K562 (cell line): ENCODE results near the gene ARHGEF33. TPM values are rescaled to one million over a fixed set of nuclear protein-coding genes. Genes with fewer than 3 reads are reported as not detected.

ENCODE experiments used
- ATAC-seq: fragments of 200-7000 bp; cut with Tn5 transposase; 3 replicates; pipeline ENCODE4 v1.9.1; 2020; ENCODE audit warnings: moderate library complexity
- BruUV-seq: library from RNA; stranded (reverse); fragments of 400-500 nt; replicated peaks from 2 replicates; lab custom pipeline; 2021; lab: Mats Ljungman, UMichigan
- CTCF ChIA-PET: fragments of 300-600 bp; formaldehyde crosslinking; extraction: SDS; loops from one replicate; lab custom pipeline; 2021; ENCODE audit warnings: low intra/inter-chr PET ratio; lab: Yijun Ruan, JAX
- POLR2A ChIA-PET: fragments of 300-600, 350-650 bp; sonication (Branson Sonifier 250); formaldehyde crosslinking; extraction: SDS; loops from one replicate; lab custom pipeline; 2021; ENCODE audit warnings: antibody characterized with exemption, inconsistent platforms; lab: Yijun Ruan, JAX
- DNase-seq, 4 experiments: peaks; one replicate each; pipeline versions ENCODE4 v3.0.0 to v3.0.0-alpha.2; 2011 to 2018; ENCODE audit warnings: low spot score in 3 of 4, mixed read lengths in 3 of 4; ENCODE audit errors: extremely low read depth in 1 of 4
- FAIRE-seq: peaks from 2 replicates; lab custom pipeline; 2011; peaks lifted over from hg19 to GRCh38; lab: Jason Lieb, UNC
- H2AFZ ChIP-seq: 2 replicates; pipeline ENCODE4 v1.6.0; 2011; ENCODE audit warnings: low read depth, low read length, control low read depth, inconsistent platforms
- H3K27ac ChIP-seq: fragments of 200-600 bp; 3 replicates; pipeline ENCODE4 v1.8.0; 2011; ENCODE audit warnings: low read depth, mild to moderate bottlenecking, control low read depth, inconsistent platforms, low read length, moderate library complexity, mixed read lengths; ENCODE audit errors: extremely low read depth
- H3K27me3 ChIP-seq, 2 experiments: fragments of 300-600 bp in 1 of 2; 2 replicates in 1 of 2; 3 replicates in 1 of 2; pipeline versions ENCODE4 v1.6.0 to v1.8.0; 2011; ENCODE audit warnings: inconsistent platforms in 2 of 2, low read length in 2 of 2, mild to moderate bottlenecking in 1 of 2, mixed read lengths in 1 of 2, moderate library complexity in 1 of 2; ENCODE audit not compliant: control insufficient read depth in 2 of 2, insufficient read depth in 2 of 2
- H3K36me3 ChIP-seq: fragments of 300-600 bp; 3 replicates; pipeline ENCODE4 v1.8.0; 2011; ENCODE audit warnings: mild to moderate bottlenecking, low read length, inconsistent platforms; ENCODE audit not compliant: control insufficient read depth, insufficient read depth
- H3K4me1 ChIP-seq, 2 experiments: fragments of 200-600 bp in 1 of 2; replicated peaks in 1 of 2; 2 replicates in 1 of 2; 3 replicates in 1 of 2; pipeline versions ENCODE4 v1.5.1 to v1.8.0; 2011; ENCODE audit warnings: inconsistent platforms in 2 of 2, low read length in 2 of 2, mild to moderate bottlenecking in 1 of 2, mixed read lengths in 1 of 2, moderate library complexity in 1 of 2; ENCODE audit not compliant: control insufficient read depth in 2 of 2, insufficient read depth in 2 of 2
- H3K4me2 ChIP-seq: 2 replicates; pipeline ENCODE4 v1.6.1; 2011; ENCODE audit warnings: low read length, control low read depth, inconsistent platforms, mixed read lengths; ENCODE audit not compliant: insufficient read depth
- H3K4me3 ChIP-seq: fragments of 200-600 bp; sonication (generic), shearing (Covaris generic); 2 replicates; pipeline ENCODE4 v1.5.1; 2016; ENCODE audit warnings: control low read depth, inconsistent platforms
- H3K79me2 ChIP-seq: fragments of 200-600 bp; 3 replicates; pipeline ENCODE4 v1.8.0; 2011; ENCODE audit warnings: low read length, inconsistent platforms; ENCODE audit not compliant: control insufficient read depth, insufficient read depth
- H3K9ac ChIP-seq, 2 experiments: 2 replicates each; pipeline versions ENCODE4 v1.6.0 to v1.6.1; 2011; ENCODE audit warnings: low read depth in 2 of 2, low read length in 2 of 2, control low read depth in 1 of 2, inconsistent platforms in 1 of 2, mild to moderate bottlenecking in 1 of 2, mixed read lengths in 1 of 2; ENCODE audit not compliant: insufficient read depth in 1 of 2
- H3K9me1 ChIP-seq: one replicate; pipeline ENCODE4 v1.6.0; 2011; ENCODE audit warnings: inconsistent platforms, mild to moderate bottlenecking, low read length, moderate library complexity; ENCODE audit not compliant: control insufficient read depth, insufficient read depth
- H3K9me3 ChIP-seq: replicated peaks from 2 replicates; pipeline ENCODE4 v1.5.1; 2011; ENCODE audit warnings: low read depth, low read length, inconsistent platforms; ENCODE audit not compliant: control insufficient read depth, insufficient read depth
- H4K20me1 ChIP-seq: replicated peaks from 2 replicates; pipeline ENCODE4 v1.6.1; 2011; ENCODE audit warnings: low read length, inconsistent platforms, mixed read lengths; ENCODE audit not compliant: control insufficient read depth, insufficient read depth
- ARID1B ChIP-seq: fragments of 450-650 bp; IDR thresholded peaks from 2 replicates; pipeline ENCODE4 v1.6.1; 2016; ENCODE audit warnings: antibody characterized with exemption, mild to moderate bottlenecking, inconsistent platforms
- CBFA2T2 ChIP-seq: fragments of 450-650 bp; conservative IDR thresholded peaks from 2 replicates; pipeline ENCODE4 v1.6.1; 2017; ENCODE audit warnings: mild to moderate bottlenecking
- CBFA2T3 ChIP-seq: fragments of 450-650 bp; IDR thresholded peaks from 2 replicates; pipeline ENCODE4 v1.6.1; 2017
- CXXC5 ChIP-seq: fragments of 250-450 bp; sonication (Bioruptor Pico); IDR thresholded peaks from 2 replicates; pipeline ENCODE4 v1.8.0; 2022; ENCODE audit warnings: inconsistent platforms, mild to moderate bottlenecking, moderate library complexity
- ELF4 ChIP-seq: fragments of 450-650 bp; formaldehyde crosslinking; IDR thresholded peaks from 2 replicates; pipeline ENCODE4 v1.4.0; 2022; ENCODE audit warnings: missing genetic modification characterization
- KLF16 ChIP-seq: IDR thresholded peaks from 2 replicates; pipeline ENCODE4 v1.6.1; 2016; ENCODE audit warnings: antibody characterized with exemption
- MTA2 ChIP-seq: fragments of 450-650 bp; IDR thresholded peaks from 2 replicates; pipeline ENCODE4 v1.6.1; 2016; ENCODE audit warnings: low read depth
- NCOR1 ChIP-seq: fragments of 450-650 bp; IDR thresholded peaks from 2 replicates; pipeline ENCODE4 v1.6.1; 2016; ENCODE audit warnings: mild to moderate bottlenecking, moderate library complexity
- NFIC ChIP-seq: fragments of 450-650 bp; IDR thresholded peaks from 2 replicates; pipeline ENCODE4 v1.6.1; 2017; ENCODE audit warnings: mild to moderate bottlenecking, inconsistent platforms
- PML ChIP-seq: IDR thresholded peaks from 2 replicates; pipeline ENCODE4 v1.6.1; 2012; ENCODE audit warnings: low read length, inconsistent platforms
- POLR2AphosphoS5 ChIP-seq: IDR thresholded peaks from 2 replicates; pipeline ENCODE4 v1.6.1; 2011; ENCODE audit warnings: mild to moderate bottlenecking, low read depth, low read length, moderate library complexity; ENCODE audit not compliant: control insufficient read depth, insufficient read depth
- SAFB ChIP-seq: fragments of 200-400 bp; formaldehyde crosslinking; IDR thresholded peaks from 2 replicates; pipeline ENCODE4 v1.6.1; 2017; ENCODE audit warnings: low read depth, low read length, borderline replicate concordance
- SMAD4 ChIP-seq: fragments of 250-450 bp; sonication (Bioruptor Pico); conservative IDR thresholded peaks from 2 replicates; pipeline ENCODE4 v1.8.0; 2021; ENCODE audit warnings: inconsistent platforms, mild to moderate bottlenecking, moderate library complexity
- SNIP1 ChIP-seq: fragments of 450-650 bp; IDR thresholded peaks from 2 replicates; pipeline ENCODE4 v1.7.1; 2017; ENCODE audit warnings: low read depth, mild to moderate bottlenecking
- SOX6 ChIP-seq: fragments of 450-650 bp; IDR thresholded peaks from 2 replicates; pipeline ENCODE4 v1.6.1; 2014; ENCODE audit warnings: mild to moderate bottlenecking
- STAT5A ChIP-seq: IDR thresholded peaks from 2 replicates; pipeline ENCODE4 v1.6.1; 2012; ENCODE audit warnings: low read length, inconsistent platforms, borderline replicate concordance
- TAL1 ChIP-seq: fragments of 450-650 bp; IDR thresholded peaks from 2 replicates; pipeline ENCODE4 v1.6.1; 2016; ENCODE audit warnings: mild to moderate bottlenecking
- TCF3 ChIP-seq: sonication (generic); formaldehyde crosslinking; IDR thresholded peaks from 2 replicates; pipeline ENCODE4 v1.4.0; 2020; ENCODE audit warnings: mild to moderate bottlenecking, missing genetic modification reagents
- TEAD4 ChIP-seq, 2 experiments: sonication (generic) in 1 of 2; formaldehyde crosslinking in 1 of 2; IDR thresholded peaks; 2 replicates each; pipeline versions ENCODE4 v1.6.1 to v1.8.0; 2012 to 2022; ENCODE audit warnings: borderline replicate concordance in 1 of 2, inconsistent platforms in 1 of 2, low read length in 1 of 2, mild to moderate bottlenecking in 1 of 2, missing genetic modification reagents in 1 of 2
- TFAP4 ChIP-seq: sonication (generic); formaldehyde crosslinking; IDR thresholded peaks from 2 replicates; pipeline ENCODE4 v1.8.0; 2022; ENCODE audit warnings: missing genetic modification reagents, mild to moderate bottlenecking, moderate library complexity, borderline replicate concordance
- TRIM24 ChIP-seq, 2 experiments: fragments of 450-650 bp; IDR thresholded peaks; 2 replicates each; pipeline ENCODE4 v1.6.1; 2016
- ZFX ChIP-seq: sonication (generic); formaldehyde crosslinking; IDR thresholded peaks from 2 replicates; pipeline ENCODE4 v1.8.0; 2022; ENCODE audit warnings: mild to moderate bottlenecking, missing genetic modification reagents, moderate library complexity
- ZNF174 ChIP-seq: fragments of 250-450 bp; sonication (Bioruptor Pico); IDR thresholded peaks from 2 replicates; pipeline ENCODE4 v1.4.0; 2020; ENCODE audit warnings: mild to moderate bottlenecking
- ZNF23 ChIP-seq: fragments of 250-450 bp; sonication (Bioruptor Pico); IDR thresholded peaks from 2 replicates; pipeline ENCODE4 v1.4.0; 2020; ENCODE audit warnings: mild to moderate bottlenecking
- WGBS: fragments of 100-300 bp; shearing (Covaris generic); methylation state at CpG from one replicate; pipeline ENCODE4 v1.1.6; 2016; ENCODE audit warnings: low coverage, mixed read lengths; ENCODE audit not compliant: insufficient coverage; ENCODE audit errors: missing lambda C conversion rate; 5-methylcytosine and 5-hydroxymethylcytosine counted together
- in situ Hi-C: fragments of 300-500 bp; cut with MboI; formaldehyde crosslinking; loops from 4 replicates; pipeline ENCODE4 v1.15.0; 2018; ENCODE audit warnings: inconsistent platforms, mixed read lengths
- intact Hi-C: fragments of 100-400 bp; cut with micrococcal nuclease; formaldehyde crosslinking; loops from 2 replicates; pipeline ENCODE4 v1.14.2; 2022
- polyA plus RNA-seq, 8 experiments: library from polyadenylated mRNA; depleted of rRNA in 4 of 8; stranded (reverse) in 5 of 8; unstranded in 3 of 8; fragments of >200 nt; fragmentation: Nextera tagmentation in 2 of 8; fragmentation: Illumina TruSeq in 1 of 8; extraction: Ambion mirVana in 2 of 8; extraction: Trizol in 1 of 8; gene quantifications; 2 replicates each; pipeline versions ENCODE4 v1.2.1 to v1.2.3, GENCODE V29; 2011 to 2014; ENCODE audit warnings: inconsistent platforms in 1 of 8, missing spikeins in 1 of 8
- total RNA-seq, 7 experiments: library from RNA; depleted of rRNA in 6 of 7; stranded (reverse); fragments of >200 nt in 6 of 7; fragmentation: Illumina TruSeq in 2 of 7; extraction: Trizol in 2 of 7; gene quantifications; 2 replicates each; pipeline versions ENCODE4 v1.2.1 to v1.2.3, GENCODE V29; 2011 to 2021; ENCODE audit warnings: low replicate concordance in 1 of 7

ARHGEF33 gene
- total and polyA plus RNA-seq, 9 of the 15 experiments (the other 6 are each of a cell fraction or from before 2014, with no cell fraction given): 0.01 to 0.08 (median 0.03) TPM; not detected in 5

GRCh38 chr2:38945372-38945771, 55.7 kb downstream of the ARHGEF33 start:
- Histone ChIP-seq H3K36me3 (no peaks in the 10 kb centered on the region), H2AFZ (peak overlapping the region; percentile 53), H3K4me1 (peaks cover 3 to 10% of the 10 kb centered on the region in 2 experiments; a peak in 3 of 5 replicates), H3K9me1 (no peaks in the 10 kb centered on the region), H3K27me3 (no peaks in the 10 kb centered on the region; a peak in 1 of 5 replicates), H3K4me3 (no peak overlapping the region), H3K79me2 (no peaks in the 10 kb centered on the region), H3K27ac (no peak overlapping the region), H3K4me2 (no peak overlapping the region; the same call in 1 of the 2 replicates), H3K9me3 (no peaks in the 10 kb centered on the region), H4K20me1 (no peaks in the 10 kb centered on the region), H3K9ac (no peak overlapping the region; a peak in 1 of 4 replicates)
- peak; percentile 72 for ATAC-seq
- peak; percentile 69 for FAIRE-seq
- peak; percentile 37 to 61; a peak in 1 of 4 replicates for TF ChIP-seq TRIM24 (IDR thresholded peaks at IDR 0.05)
- TF ChIP-seq TCF3 (CRISPR knock-in tag): peak; percentile 74
- TF ChIP-seq MTA2: peak; percentile 34; the same call in 1 of the 2 replicates
- TF ChIP-seq ZNF23 (CRISPR knock-in tag): no peak
- TF ChIP-seq CBFA2T3: peak; percentile 89
- TF ChIP-seq NFIC: peak; percentile 48
- TF ChIP-seq SNIP1: no peak
- TF ChIP-seq SMAD4 (CRISPR knock-in tag): 0 out of 2 replicates have a peak, but pooled peaks have one; percentile 20
- no peak for TF ChIP-seq SOX6
- peak; percentile 43; the same call in 1 of the 2 replicates for TF ChIP-seq ZFX (CRISPR knock-in tag)
- no peak for TF ChIP-seq ELF4 (CRISPR knock-in tag)
- TF ChIP-seq CXXC5 (CRISPR knock-in tag): peak; percentile 30; the same call in 1 of the 2 replicates
- peak; percentile 82 for TF ChIP-seq TEAD4 (IDR thresholded peaks at IDR 0.05; ENCODE audit: low read length)
- TF ChIP-seq TEAD4 (CRISPR knock-in tag; IDR thresholded peaks at IDR 0.05; ENCODE audit: borderline replicate concordance): no peak
- peak; percentile 86 for TF ChIP-seq CBFA2T2
- TF ChIP-seq SAFB: no peak
- peak; percentile 72; the same call in 1 of the 2 replicates for TF ChIP-seq TFAP4 (CRISPR knock-in tag)
- peak; percentile 70 for TF ChIP-seq TAL1
- TF ChIP-seq STAT5A: peak; percentile 36; the same call in 1 of the 2 replicates
- TF ChIP-seq POLR2AphosphoS5: peak; percentile 58; the same call in 1 of the 2 replicates
- TF ChIP-seq ZNF174 (CRISPR knock-in tag): no peak
- peak; percentile 23; the same call in 1 of the 2 replicates for TF ChIP-seq PML
- 0 out of 2 replicates have a peak, but pooled peaks have one; percentile 28 for TF ChIP-seq KLF16
- TF ChIP-seq NCOR1: peak; percentile 61
- TF ChIP-seq ARID1B: peak; percentile 55
- WGBS: 25% methylated on average over 4 of the region's 4 CpGs
- POLR2A ChIA-PET: interaction anchor here (1.3 kb wide), 1 partner anchor 15 kb away, joined by 5 read pairs; no protein-coding TSS in a partner anchor
- CTCF ChIA-PET: no interaction called here
- no TSS peak for BruUV-seq
- intact Hi-C loops (loop anchor here (5.0 kb wide), 2 partner anchors 107 to 177 kb away; partner anchors contain the start of gene SOS1), in situ Hi-C loops (loop anchor here (25.0 kb wide), 1 partner anchor 292 kb away; the partner anchor contains the start of gene CDKL4)
- DNase-seq: peak; percentile 30 to 72 (median 44)
